Measurements from ENCODE around the gene SLC26A11.

The SLC26A11 gene

GRCh38 chr17:80246726-80247125, 26.5 kb downstream of the SLC26A11 start:
- H3K9ac ChIP-seq (ENCODE audit: low read length): no peak overlapping the region
- H3K9me3 ChIP-seq (ENCODE audit: control insufficient read depth, low read length): no peaks in the 10 kb centered on the region
- H3K27me3 ChIP-seq (replicated peaks; ENCODE audit: control insufficient read depth, insufficient read depth, low read length): no peaks in the 10 kb centered on the region
- no peak overlapping the region for H3K4me3 ChIP-seq (ENCODE audit: low read length)
- peaks cover 25% of the 10 kb centered on the region for H3K36me3 ChIP-seq (ENCODE audit: control insufficient read depth, insufficient read depth, low read length, severe bottlenecking)
- H3K4me1 ChIP-seq (ENCODE audit: control insufficient read depth, insufficient read depth, low read length): no peaks in the 10 kb centered on the region
- no peak for DNase-seq (ENCODE audit: low read depth)

- Histone ChIP-seq H3K36me3 (ENCODE audit: control insufficient read depth, insufficient read depth, low read length, severe bottlenecking) (peaks cover 17% of the 10 kb centered on the region), H3K4me3 (ENCODE audit: low read length) (no peak overlapping the region), H3K9me3 (ENCODE audit: control insufficient read depth, low read length) (no peaks in the 10 kb centered on the region), H3K27me3 (replicated peaks; ENCODE audit: control insufficient read depth, insufficient read depth, low read length) (no peaks in the 10 kb centered on the region), H3K4me1 (ENCODE audit: control insufficient read depth, insufficient read depth, low read length) (no peaks in the 10 kb centered on the region), H3K9ac (ENCODE audit: low read length) (no peak overlapping the region)
- no peak for DNase-seq (ENCODE audit: low read depth)
Observed at GRCh38 chr17:80247561-80247960, 27.3 kb downstream of the SLC26A11 start.

DNA sequence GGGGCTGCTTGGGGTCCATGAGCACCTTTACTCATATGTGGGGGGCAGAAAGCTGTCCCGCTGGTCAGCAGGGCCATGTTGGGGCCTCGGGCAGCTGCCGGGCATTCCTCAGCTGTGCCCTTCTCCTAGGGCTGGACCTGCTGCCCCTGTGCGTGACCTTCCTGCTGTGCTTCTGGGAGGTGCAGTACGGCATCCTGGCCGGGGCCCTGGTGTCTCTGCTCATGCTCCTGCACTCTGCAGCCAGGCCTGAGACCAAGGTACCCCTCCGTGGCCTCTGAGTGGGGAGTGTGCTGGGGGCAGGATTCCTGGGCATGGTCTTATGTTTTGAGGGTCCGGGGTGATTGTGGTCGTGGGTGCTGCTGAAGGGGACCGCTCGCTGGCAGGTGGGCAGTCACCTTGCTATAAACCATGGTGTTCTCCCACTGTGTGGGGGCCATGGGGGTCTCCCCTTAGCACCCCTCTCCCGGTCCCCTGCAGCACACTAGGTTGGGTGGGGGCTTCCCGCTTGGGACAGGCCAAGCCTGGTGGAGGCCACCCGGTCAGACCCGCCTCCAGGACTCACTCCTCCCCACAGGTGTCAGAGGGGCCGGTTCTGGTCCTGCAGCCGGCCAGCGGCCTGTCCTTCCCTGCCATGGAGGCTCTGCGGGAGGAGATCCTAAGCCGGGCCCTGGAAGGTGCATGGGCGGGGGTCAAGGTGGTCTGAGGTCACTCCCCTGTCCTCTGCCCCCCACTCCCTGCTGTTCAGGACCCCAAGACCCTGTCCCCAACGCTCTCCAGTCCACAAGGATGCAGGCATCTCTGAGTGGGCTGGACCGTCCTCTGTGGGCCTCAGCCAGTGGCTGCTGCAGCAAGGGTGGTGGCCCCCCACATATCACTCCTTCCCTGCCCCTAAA, 28.0 kb downstream of the SLC26A11 start:
- H3K9ac ChIP-seq (ENCODE audit: low read length): no peak overlapping the region
- no peak overlapping the region for H3K4me3 ChIP-seq (ENCODE audit: low read length)
- peaks cover 17% of the 10 kb centered on the region for H3K36me3 ChIP-seq (ENCODE audit: control insufficient read depth, insufficient read depth, low read length, severe bottlenecking)
- H3K4me1 ChIP-seq (ENCODE audit: control insufficient read depth, insufficient read depth, low read length): no peaks in the 10 kb centered on the region
- H3K27me3 ChIP-seq (replicated peaks; ENCODE audit: control insufficient read depth, insufficient read depth, low read length): no peaks in the 10 kb centered on the region
- H3K9me3 ChIP-seq (ENCODE audit: control insufficient read depth, low read length): no peaks in the 10 kb centered on the region
- no peak for DNase-seq (ENCODE audit: low read depth)

DNA sequence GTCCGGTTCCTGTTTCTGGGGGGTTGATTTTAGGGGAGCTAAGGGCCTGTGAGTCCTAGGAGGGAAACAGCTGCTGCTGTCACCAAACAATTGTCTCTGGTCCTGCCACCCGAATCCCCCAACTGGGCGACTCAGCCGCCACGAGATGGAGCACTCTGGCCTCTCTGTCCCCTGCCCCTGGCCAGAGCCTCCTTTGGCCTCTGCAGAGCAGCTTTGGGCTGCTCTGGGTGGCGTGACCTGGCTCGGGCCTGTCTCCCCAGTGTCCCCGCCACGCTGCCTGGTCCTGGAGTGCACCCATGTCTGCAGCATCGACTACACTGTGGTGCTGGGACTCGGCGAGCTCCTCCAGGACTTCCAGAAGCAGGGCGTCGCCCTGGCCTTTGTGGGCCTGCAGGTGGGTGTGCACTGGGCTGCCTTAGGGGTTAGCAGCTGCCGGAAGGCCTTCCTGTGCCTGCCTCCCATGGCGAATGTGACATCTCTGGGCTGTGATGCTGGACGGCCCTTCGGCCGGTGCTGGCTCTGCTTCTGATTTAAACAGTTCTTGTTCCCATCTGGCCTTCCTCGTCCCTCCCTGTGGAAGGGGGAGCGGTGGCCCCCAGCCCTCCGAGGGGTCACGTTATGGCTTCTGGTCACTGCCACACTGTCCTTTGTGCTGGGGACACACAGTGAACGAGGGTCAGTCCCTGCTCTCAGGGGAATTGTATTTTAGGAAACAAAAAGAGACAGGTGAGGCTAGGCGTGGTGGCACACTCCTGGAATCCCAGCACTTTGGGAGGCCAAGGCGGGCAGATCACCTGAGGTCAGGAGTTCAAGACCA, 28.9 kb downstream of the SLC26A11 start:
- Histone ChIP-seq H3K4me1 (ENCODE audit: control insufficient read depth, insufficient read depth, low read length) (peaks cover under 1% of the 10 kb centered on the region), H3K9ac (ENCODE audit: low read length) (no peak overlapping the region), H3K4me3 (ENCODE audit: low read length) (no peak overlapping the region), H3K9me3 (ENCODE audit: control insufficient read depth, low read length) (no peaks in the 10 kb centered on the region), H3K36me3 (ENCODE audit: control insufficient read depth, insufficient read depth, low read length, severe bottlenecking) (peaks cover 13% of the 10 kb centered on the region), H3K27me3 (replicated peaks; ENCODE audit: control insufficient read depth, insufficient read depth, low read length) (no peaks in the 10 kb centered on the region)
- no peak for DNase-seq (ENCODE audit: low read depth)

DNA sequence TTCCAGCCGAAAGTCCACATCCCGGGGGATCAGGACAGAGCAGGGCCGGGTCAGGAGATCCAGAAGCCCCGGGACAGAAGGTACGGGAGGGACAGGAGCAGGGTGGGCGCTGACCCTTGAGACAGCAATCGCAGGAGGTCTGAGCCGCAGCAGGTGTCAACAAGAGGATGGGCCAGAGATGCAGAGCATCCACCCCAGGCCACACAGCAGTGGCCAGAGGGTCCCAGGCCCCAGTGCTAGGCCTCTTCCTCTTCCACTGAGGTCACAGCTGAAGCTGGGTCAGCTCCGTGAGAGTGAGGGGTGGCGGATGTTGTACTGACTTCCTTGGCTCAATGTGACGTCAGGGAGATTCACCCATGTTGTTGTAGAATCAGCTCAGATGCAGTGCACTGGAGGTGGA, 31.7 kb downstream of the SLC26A11 start:
- H3K9ac ChIP-seq (ENCODE audit: low read length): no peak overlapping the region
- H3K9me3 ChIP-seq (ENCODE audit: control insufficient read depth, low read length): no peaks in the 10 kb centered on the region
- H3K4me3 ChIP-seq (ENCODE audit: low read length): no peak overlapping the region
- H3K27me3 ChIP-seq (replicated peaks; ENCODE audit: control insufficient read depth, insufficient read depth, low read length): no peaks in the 10 kb centered on the region
- H3K36me3 ChIP-seq (ENCODE audit: control insufficient read depth, insufficient read depth, low read length, severe bottlenecking): no peaks in the 10 kb centered on the region
- peaks cover 15% of the 10 kb centered on the region for H3K4me1 ChIP-seq (ENCODE audit: control insufficient read depth, insufficient read depth, low read length)
- DNase-seq (ENCODE audit: low read depth): no peak

DNA sequence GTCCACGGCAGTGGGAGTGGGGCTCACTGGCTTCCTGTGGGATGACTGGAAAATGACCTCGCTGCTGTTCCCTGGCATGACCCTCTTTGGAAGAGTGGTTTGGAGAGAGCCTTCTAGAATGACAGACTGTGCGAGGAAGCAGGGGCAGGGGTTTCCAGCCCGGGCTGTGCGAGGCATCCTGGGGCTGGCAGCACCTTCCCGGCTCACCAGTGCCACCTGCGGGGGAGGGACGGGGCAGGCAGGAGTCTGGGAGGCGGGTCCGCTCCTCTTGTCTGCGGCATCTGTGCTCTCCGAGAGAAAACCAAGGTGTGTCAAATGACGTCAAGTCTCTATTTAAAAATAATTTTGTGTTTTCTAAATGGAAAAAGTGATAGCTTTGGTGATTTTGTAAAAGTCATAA, 32.6 kb downstream of the SLC26A11 start:
- H3K4me1 ChIP-seq (ENCODE audit: control insufficient read depth, insufficient read depth, low read length): peaks cover 15% of the 10 kb centered on the region
- H3K9me3 ChIP-seq (ENCODE audit: control insufficient read depth, low read length): no peaks in the 10 kb centered on the region
- no peaks in the 10 kb centered on the region for H3K36me3 ChIP-seq (ENCODE audit: control insufficient read depth, insufficient read depth, low read length, severe bottlenecking)
- H3K9ac ChIP-seq (ENCODE audit: low read length): no peak overlapping the region
- H3K4me3 ChIP-seq (ENCODE audit: low read length): no peak overlapping the region
- no peak for DNase-seq (ENCODE audit: low read depth)
- H3K27me3 ChIP-seq (replicated peaks; ENCODE audit: control insufficient read depth, insufficient read depth, low read length): no peaks in the 10 kb centered on the region

GRCh38 chr17:80253631-80254395, 33.6 kb downstream of the SLC26A11 start:
- peaks cover 15% of the 10 kb centered on the region for H3K4me1 ChIP-seq (ENCODE audit: control insufficient read depth, insufficient read depth, low read length)
- no peak overlapping the region for H3K4me3 ChIP-seq (ENCODE audit: low read length)
- H3K9ac ChIP-seq (ENCODE audit: low read length): no peak overlapping the region
- no peak for DNase-seq (ENCODE audit: low read depth)
- no peaks in the 10 kb centered on the region for H3K36me3 ChIP-seq (ENCODE audit: control insufficient read depth, insufficient read depth, low read length, severe bottlenecking)
- no peaks in the 10 kb centered on the region for H3K9me3 ChIP-seq (ENCODE audit: control insufficient read depth, low read length)
- no peaks in the 10 kb centered on the region for H3K27me3 ChIP-seq (replicated peaks; ENCODE audit: control insufficient read depth, insufficient read depth, low read length)

DNA sequence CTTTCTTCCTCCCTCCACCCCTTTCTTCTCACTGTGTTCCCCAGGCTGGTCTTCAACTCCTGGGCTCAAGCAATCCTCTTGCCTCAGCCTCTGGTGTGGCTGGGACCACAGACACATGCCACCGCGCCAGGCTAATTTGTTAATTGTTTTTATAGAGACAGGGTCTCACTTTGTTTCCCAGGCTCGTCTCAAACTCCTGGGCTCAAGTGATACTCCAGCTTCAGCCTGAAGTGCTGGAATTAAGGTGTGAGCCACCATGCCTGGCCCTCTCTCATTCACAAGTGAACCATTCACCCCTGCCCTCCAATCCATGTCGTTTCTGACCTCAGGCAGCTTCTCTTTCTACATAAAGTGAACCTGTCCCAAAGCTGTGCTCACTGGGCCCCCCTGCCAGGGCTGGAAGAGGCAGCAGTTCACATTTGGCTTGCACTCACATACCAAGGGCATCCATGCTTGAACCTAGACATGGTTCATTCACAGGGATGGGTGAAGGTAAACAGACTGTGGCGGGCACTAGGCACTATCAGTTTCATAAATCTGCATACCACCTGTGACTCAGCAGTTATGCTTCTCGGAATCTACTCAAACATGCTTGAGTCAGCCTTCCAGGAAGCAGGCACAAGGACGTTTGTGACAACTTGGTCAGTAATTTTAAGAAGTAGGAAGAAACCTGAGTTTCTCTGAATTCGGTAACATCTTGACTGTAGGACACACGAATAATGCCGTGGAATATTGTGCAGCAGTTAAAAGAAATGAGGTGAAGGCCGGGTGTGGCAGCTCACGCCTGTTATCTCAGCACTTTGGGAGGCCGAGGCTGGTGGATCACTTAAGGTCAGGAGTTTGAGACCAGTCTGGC, 34.4 kb downstream of the SLC26A11 start:
- peak; percentile 92 for DNase-seq (ENCODE audit: low read depth)

DNA sequence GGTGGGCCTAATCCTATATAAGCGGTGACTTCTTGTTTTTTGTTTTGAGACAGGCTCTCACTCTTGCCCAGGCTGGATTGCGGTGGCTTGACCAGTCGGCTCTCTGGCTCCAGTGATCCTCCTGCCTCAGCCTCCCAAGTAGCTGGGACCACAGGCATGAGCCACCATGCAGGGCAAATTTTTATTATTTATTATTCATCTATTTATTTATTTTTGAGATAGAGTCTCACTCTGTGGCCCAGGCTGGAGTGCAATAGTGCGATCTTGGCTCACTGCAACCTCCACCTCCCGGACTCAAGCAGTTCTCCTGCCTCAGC, 35.8 kb downstream of the SLC26A11 start:
- no peak for DNase-seq (ENCODE audit: low read depth)
- H3K4me1 ChIP-seq (ENCODE audit: control insufficient read depth, insufficient read depth, low read length): peaks cover 20% of the 10 kb centered on the region
- no peaks in the 10 kb centered on the region for H3K27me3 ChIP-seq (replicated peaks; ENCODE audit: control insufficient read depth, insufficient read depth, low read length)
- no peak overlapping the region for H3K4me3 ChIP-seq (ENCODE audit: low read length)
- no peaks in the 10 kb centered on the region for H3K9me3 ChIP-seq (ENCODE audit: control insufficient read depth, low read length)
- no peak overlapping the region for H3K9ac ChIP-seq (ENCODE audit: low read length)
- no peaks in the 10 kb centered on the region for H3K36me3 ChIP-seq (ENCODE audit: control insufficient read depth, insufficient read depth, low read length, severe bottlenecking)

More for the DNA sequence above, 34.4 kb downstream of the SLC26A11 start:
- H3K4me1 ChIP-seq (ENCODE audit: control insufficient read depth, insufficient read depth, low read length): peaks cover 17% of the 10 kb centered on the region
- H3K36me3 ChIP-seq (ENCODE audit: control insufficient read depth, insufficient read depth, low read length, severe bottlenecking): no peaks in the 10 kb centered on the region
- no peaks in the 10 kb centered on the region for H3K9me3 ChIP-seq (ENCODE audit: control insufficient read depth, low read length)
- H3K4me3 ChIP-seq (ENCODE audit: low read length): no peak overlapping the region
- no peaks in the 10 kb centered on the region for H3K27me3 ChIP-seq (replicated peaks; ENCODE audit: control insufficient read depth, insufficient read depth, low read length)
- peak overlapping the region; percentile 52 for H3K9ac ChIP-seq (ENCODE audit: low read length)

DNA sequence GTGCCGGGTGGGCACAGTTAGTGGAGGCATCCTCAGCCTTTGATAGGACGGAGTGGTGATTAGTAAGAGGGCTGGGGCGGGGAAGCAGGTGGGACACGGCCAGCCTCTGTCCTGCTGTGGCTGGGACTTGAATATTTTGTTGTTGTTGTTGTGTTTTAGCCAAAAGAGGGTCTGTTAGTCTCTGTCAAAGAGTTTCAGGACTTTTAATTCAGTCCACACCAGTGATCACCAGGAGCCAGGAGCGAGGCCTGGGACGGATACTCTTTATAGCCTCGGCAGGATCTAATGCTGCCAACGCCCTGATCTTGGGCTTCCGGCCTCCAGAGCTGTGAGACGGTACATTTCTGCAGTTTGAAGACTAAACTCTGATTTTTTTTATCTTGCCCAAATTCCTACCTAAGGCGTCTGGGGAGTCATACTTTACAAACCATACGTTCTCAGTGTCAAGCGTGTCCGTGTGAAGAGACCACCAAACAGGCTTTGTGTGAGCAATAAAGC, 37.5 kb downstream of the SLC26A11 start:
- Histone ChIP-seq H3K9me3 (ENCODE audit: control insufficient read depth, low read length) (no peaks in the 10 kb centered on the region), H3K36me3 (ENCODE audit: control insufficient read depth, insufficient read depth, low read length, severe bottlenecking) (no peaks in the 10 kb centered on the region), H3K27me3 (replicated peaks; ENCODE audit: control insufficient read depth, insufficient read depth, low read length) (no peaks in the 10 kb centered on the region), H3K9ac (ENCODE audit: low read length) (no peak overlapping the region), H3K4me3 (ENCODE audit: low read length) (no peak overlapping the region), H3K4me1 (ENCODE audit: control insufficient read depth, insufficient read depth, low read length) (peaks cover 30% of the 10 kb centered on the region)
- no peak for DNase-seq (ENCODE audit: low read depth)

Measured in adipocyte (in vitro differentiated cells).